WTC11 (cell line): ENCODE measurements around the gene DNAH17. TPM values are rescaled to one million over a fixed set of nuclear protein-coding genes. Genes with fewer than 3 reads are reported as not detected.

ENCODE experiments used
- ATAC-seq: fragments of 200-7000 bp; cut with Tn5 transposase; 2 replicates; pipeline ENCODE4 v1.10.0; 2021; ENCODE audit warnings: mild to moderate bottlenecking, moderate library complexity
- CTCF ChIA-PET: fragments of 300-600 bp; sonication (Branson Sonifier 250); formaldehyde crosslinking; loops from one replicate; lab custom pipeline; 2021; ENCODE audit warnings: antibody characterized with exemption; lab: Charles Lee
- POLR2A ChIA-PET: fragments of 350-600 bp; sonication (Branson Sonifier 250); formaldehyde crosslinking; loops from one replicate; lab custom pipeline; 2021; ENCODE audit warnings: antibody characterized with exemption; lab: Charles Lee
- DNase-seq: peaks from one replicate; pipeline ENCODE4 v3.0.0; 2021; ENCODE audit warnings: low spot score
- H3K27ac Mint-ChIP-seq: 2 replicates; pipeline ENCODE4 v1.8.0; 2021; ENCODE audit warnings: mixed read lengths
- H3K27me3 Mint-ChIP-seq: 2 replicates; pipeline ENCODE4 v1.8.0; 2021; ENCODE audit warnings: low read depth, mild to moderate bottlenecking, moderate library complexity, mixed read lengths
- H3K36me3 Mint-ChIP-seq: 2 replicates; pipeline ENCODE4 v1.8.0; 2021; ENCODE audit warnings: mixed read lengths
- H3K4me1 Mint-ChIP-seq: 2 replicates; pipeline ENCODE4 v1.8.0; 2022; ENCODE audit warnings: mixed read lengths
- H3K4me3 Mint-ChIP-seq: 2 replicates; pipeline ENCODE4 v1.8.0; 2021; ENCODE audit warnings: mild to moderate bottlenecking, moderate library complexity, mixed read lengths
- H3K9me3 Mint-ChIP-seq: 2 replicates; pipeline ENCODE4 v1.8.0; 2021; ENCODE audit warnings: mixed read lengths
- CBFB ChIP-seq: sonication (generic); formaldehyde crosslinking; IDR thresholded peaks from 2 replicates; pipeline ENCODE4 v1.8.1; 2022; ENCODE audit warnings: mild to moderate bottlenecking, low read depth, missing genetic modification reagents
- ELF4 ChIP-seq: sonication (generic); formaldehyde crosslinking; IDR thresholded peaks from 2 replicates; pipeline ENCODE4 v1.8.1; 2022; ENCODE audit warnings: low read depth, mild to moderate bottlenecking, moderate library complexity, missing genetic modification reagents
- GABPB1 ChIP-seq: sonication (generic); formaldehyde crosslinking; IDR thresholded peaks from 2 replicates; pipeline ENCODE4 v1.8.1; 2023; ENCODE audit warnings: mild to moderate bottlenecking, missing genetic modification reagents
- HMGA2 ChIP-seq: fragments of 250-450 bp; sonication (Bioruptor Pico); IDR thresholded peaks from 2 replicates; pipeline ENCODE4 v1.4.0; 2021; ENCODE audit warnings: mild to moderate bottlenecking, moderate library complexity
- MYBL2 ChIP-seq: sonication (generic); formaldehyde crosslinking; IDR thresholded peaks from 2 replicates; pipeline ENCODE4 v1.8.1; 2023; ENCODE audit warnings: mild to moderate bottlenecking, moderate library complexity, missing genetic modification reagents
- OVOL2 ChIP-seq: fragments of 250-450 bp; sonication (Bioruptor Pico); IDR thresholded peaks from 2 replicates; pipeline ENCODE4 v1.9.0; 2021; ENCODE audit warnings: mild to moderate bottlenecking, borderline replicate concordance
- PRRX2 ChIP-seq: fragments of 250-450 bp; sonication (Bioruptor Pico); IDR thresholded peaks from 2 replicates; pipeline ENCODE4 v1.8.0; 2021; ENCODE audit warnings: mild to moderate bottlenecking
- RORB ChIP-seq: fragments of 250-450 bp; sonication (Bioruptor Pico); IDR thresholded peaks from 2 replicates; pipeline ENCODE4 v1.9.0; 2021; ENCODE audit warnings: mild to moderate bottlenecking
- SOX15 ChIP-seq: fragments of 250-450 bp; sonication (Bioruptor Pico); IDR thresholded peaks from 2 replicates; pipeline ENCODE4 v1.9.0; 2021; ENCODE audit warnings: mild to moderate bottlenecking
- ZNF317 ChIP-seq: sonication (generic); formaldehyde crosslinking; IDR thresholded peaks from 2 replicates; pipeline ENCODE4 v1.8.1; 2023; ENCODE audit warnings: low read depth, mild to moderate bottlenecking, moderate library complexity, missing genetic modification reagents, borderline replicate concordance
- total RNA-seq: library from RNA; stranded (reverse); gene quantifications from 3 replicates; pipeline ENCODE4 v1.2.3, GENCODE V29; 2021
- TF ChIP-seq, protein P1 (sequence below): sonication (generic); formaldehyde crosslinking; IDR thresholded peaks from 2 replicates; pipeline ENCODE4 v1.8.0; 2022; ENCODE audit warnings: mild to moderate bottlenecking, missing genetic modification reagents
- TF ChIP-seq, protein P2 (sequence below): sonication (generic); formaldehyde crosslinking; IDR thresholded peaks from 2 replicates; pipeline ENCODE4 v1.8.1; 2023; ENCODE audit warnings: mild to moderate bottlenecking, missing genetic modification reagents, moderate library complexity
- TF ChIP-seq, protein P3 (sequence below): sonication (generic); formaldehyde crosslinking; IDR thresholded peaks from 2 replicates; pipeline ENCODE4 v1.8.0; 2022; ENCODE audit warnings: mild to moderate bottlenecking, missing genetic modification reagents
- TF ChIP-seq, protein P4 (sequence below): fragments of 250-450 bp; sonication (Bioruptor Pico); IDR thresholded peaks from 2 replicates; pipeline ENCODE4 v1.9.0; 2021; ENCODE audit warnings: mild to moderate bottlenecking
- TF ChIP-seq, protein P5 (sequence below): sonication (generic); formaldehyde crosslinking; conservative IDR thresholded peaks from 2 replicates; pipeline ENCODE4 v1.8.1; 2022; ENCODE audit warnings: mild to moderate bottlenecking, missing genetic modification reagents
- TF ChIP-seq, protein P6 (sequence below): fragments of 250-450 bp; sonication (Bioruptor Pico); IDR thresholded peaks from 2 replicates; pipeline ENCODE4 v1.9.0; 2021; ENCODE audit warnings: mild to moderate bottlenecking
- TF ChIP-seq, protein P7 (sequence below): sonication (generic); formaldehyde crosslinking; IDR thresholded peaks from 2 replicates; pipeline ENCODE4 v1.8.1; 2022; ENCODE audit warnings: low read depth, mild to moderate bottlenecking, moderate library complexity, missing genetic modification reagents, borderline replicate concordance
- TF ChIP-seq, protein P8 (sequence below): fragments of 250-450 bp; sonication (Bioruptor Pico); IDR thresholded peaks from 2 replicates; pipeline ENCODE4 v1.9.0; 2021; ENCODE audit warnings: mild to moderate bottlenecking, borderline replicate concordance
- TF ChIP-seq, protein P9 (sequence below): sonication (generic); formaldehyde crosslinking; IDR thresholded peaks from 2 replicates; pipeline ENCODE4 v1.8.1; 2023; ENCODE audit warnings: mild to moderate bottlenecking, missing genetic modification reagents, borderline replicate concordance

DNAH17 gene
- total RNA-seq, 1 experiment from 2014 or later, result 0.87 TPM

DNA sequence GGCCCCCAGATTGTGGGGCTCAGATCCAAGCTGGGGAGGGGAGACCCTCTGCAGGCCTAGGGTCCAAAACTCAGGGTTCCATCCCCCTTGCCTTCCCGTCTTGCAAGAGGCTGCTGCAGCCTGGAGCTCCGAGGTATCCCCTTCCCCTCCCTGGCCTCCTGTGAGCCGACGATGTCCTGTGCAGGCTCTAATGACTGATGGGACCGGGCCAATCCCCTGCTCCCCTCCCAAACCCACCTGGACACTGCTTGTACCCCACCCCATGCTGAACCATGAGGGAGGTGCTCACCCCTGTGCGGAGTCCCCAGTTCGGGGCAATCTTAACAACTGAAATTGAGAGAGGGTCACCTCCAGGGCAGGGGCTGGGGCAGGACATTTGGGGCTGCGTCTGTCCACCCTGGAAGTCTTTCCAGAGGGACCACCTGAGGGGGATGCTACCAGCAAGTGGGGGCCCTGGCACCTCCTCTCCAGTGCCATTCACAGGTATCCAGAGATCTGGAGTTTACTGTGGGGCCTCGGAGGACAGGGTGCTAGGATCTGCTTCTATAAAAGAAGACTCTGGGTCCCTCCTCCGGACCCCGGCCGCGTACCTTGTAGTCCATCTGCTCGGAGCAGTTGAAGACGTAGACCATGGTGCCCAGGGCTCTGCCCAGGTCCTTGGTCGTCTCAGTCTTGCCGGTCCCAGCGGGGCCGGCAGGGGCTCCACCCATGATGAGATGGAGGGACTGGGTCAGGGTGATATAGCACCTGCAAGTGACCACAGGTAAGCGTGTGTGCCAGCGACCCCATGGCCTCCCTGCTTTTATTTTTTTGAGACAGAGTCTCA, 77.3 kb downstream of the DNAH17 start:
- ChIA-PET CTCF (interaction anchor here (1.1 to 2.0 kb wide), 4 partner anchors 175 to 366 kb away, joined by 3 to 27 read pairs (median 4); no protein-coding TSS in a partner anchor), POLR2A (interaction anchor here (0.6 kb wide), 1 partner anchor 16 kb away, joined by 4 read pairs; no protein-coding TSS in a partner anchor)
- no peak overlapping the region for H3K27ac Mint-ChIP-seq

More for the DNA sequence above, 77.3 kb downstream of the DNAH17 start:
- DNase-seq, result no peak
- H3K9me3 Mint-ChIP-seq, result no peaks in the 10 kb centered on the region
- no peaks in the 10 kb centered on the region for H3K36me3 Mint-ChIP-seq
- ATAC-seq, result no peak
- H3K27me3 Mint-ChIP-seq, result peaks cover 5% of the 10 kb centered on the region
- no peak overlapping the region for H3K4me3 Mint-ChIP-seq
- TF ChIP-seq GABPB1 (CRISPR knock-in tag), result no peak
- TF ChIP-seq, protein P1, sequence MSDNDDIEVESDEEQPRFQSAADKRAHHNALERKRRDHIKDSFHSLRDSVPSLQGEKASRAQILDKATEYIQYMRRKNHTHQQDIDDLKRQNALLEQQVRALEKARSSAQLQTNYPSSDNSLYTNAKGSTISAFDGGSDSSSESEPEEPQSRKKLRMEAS, result no peak
- no peak for TF ChIP-seq ELF4 (CRISPR knock-in tag)
- no peak for TF ChIP-seq MYBL2 (CRISPR knock-in tag)
- TF ChIP-seq SOX15 (CRISPR knock-in tag), result no peak
- TF ChIP-seq HMGA2, result no peak
- TF ChIP-seq OVOL2 (CRISPR knock-in tag), result no peak
- TF ChIP-seq, protein P2, sequence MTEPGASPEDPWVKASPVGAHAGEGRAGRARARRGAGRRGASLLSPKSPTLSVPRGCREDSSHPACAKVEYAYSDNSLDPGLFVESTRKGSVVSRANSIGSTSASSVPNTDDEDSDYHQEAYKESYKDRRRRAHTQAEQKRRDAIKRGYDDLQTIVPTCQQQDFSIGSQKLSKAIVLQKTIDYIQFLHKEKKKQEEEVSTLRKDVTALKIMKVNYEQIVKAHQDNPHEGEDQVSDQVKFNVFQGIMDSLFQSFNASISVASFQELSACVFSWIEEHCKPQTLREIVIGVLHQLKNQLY, result no peak
- TF ChIP-seq PRRX2 (CRISPR knock-in tag), result no peak
- TF ChIP-seq, protein P3, sequence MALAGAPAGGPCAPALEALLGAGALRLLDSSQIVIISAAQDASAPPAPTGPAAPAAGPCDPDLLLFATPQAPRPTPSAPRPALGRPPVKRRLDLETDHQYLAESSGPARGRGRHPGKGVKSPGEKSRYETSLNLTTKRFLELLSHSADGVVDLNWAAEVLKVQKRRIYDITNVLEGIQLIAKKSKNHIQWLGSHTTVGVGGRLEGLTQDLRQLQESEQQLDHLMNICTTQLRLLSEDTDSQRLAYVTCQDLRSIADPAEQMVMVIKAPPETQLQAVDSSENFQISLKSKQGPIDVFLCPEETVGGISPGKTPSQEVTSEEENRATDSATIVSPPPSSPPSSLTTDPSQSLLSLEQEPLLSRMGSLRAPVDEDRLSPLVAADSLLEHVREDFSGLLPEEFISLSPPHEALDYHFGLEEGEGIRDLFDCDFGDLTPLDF, result no peak
- TF ChIP-seq, protein P4, sequence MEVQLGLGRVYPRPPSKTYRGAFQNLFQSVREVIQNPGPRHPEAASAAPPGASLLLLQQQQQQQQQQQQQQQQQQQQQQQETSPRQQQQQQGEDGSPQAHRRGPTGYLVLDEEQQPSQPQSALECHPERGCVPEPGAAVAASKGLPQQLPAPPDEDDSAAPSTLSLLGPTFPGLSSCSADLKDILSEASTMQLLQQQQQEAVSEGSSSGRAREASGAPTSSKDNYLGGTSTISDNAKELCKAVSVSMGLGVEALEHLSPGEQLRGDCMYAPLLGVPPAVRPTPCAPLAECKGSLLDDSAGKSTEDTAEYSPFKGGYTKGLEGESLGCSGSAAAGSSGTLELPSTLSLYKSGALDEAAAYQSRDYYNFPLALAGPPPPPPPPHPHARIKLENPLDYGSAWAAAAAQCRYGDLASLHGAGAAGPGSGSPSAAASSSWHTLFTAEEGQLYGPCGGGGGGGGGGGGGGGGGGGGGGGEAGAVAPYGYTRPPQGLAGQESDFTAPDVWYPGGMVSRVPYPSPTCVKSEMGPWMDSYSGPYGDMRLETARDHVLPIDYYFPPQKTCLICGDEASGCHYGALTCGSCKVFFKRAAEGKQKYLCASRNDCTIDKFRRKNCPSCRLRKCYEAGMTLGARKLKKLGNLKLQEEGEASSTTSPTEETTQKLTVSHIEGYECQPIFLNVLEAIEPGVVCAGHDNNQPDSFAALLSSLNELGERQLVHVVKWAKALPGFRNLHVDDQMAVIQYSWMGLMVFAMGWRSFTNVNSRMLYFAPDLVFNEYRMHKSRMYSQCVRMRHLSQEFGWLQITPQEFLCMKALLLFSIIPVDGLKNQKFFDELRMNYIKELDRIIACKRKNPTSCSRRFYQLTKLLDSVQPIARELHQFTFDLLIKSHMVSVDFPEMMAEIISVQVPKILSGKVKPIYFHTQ (CRISPR knock-in tag), result no peak
- TF ChIP-seq, protein P5, sequence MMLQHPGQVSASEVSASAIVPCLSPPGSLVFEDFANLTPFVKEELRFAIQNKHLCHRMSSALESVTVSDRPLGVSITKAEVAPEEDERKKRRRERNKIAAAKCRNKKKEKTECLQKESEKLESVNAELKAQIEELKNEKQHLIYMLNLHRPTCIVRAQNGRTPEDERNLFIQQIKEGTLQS (CRISPR knock-in tag), result no peak
- TF ChIP-seq, protein P6, sequence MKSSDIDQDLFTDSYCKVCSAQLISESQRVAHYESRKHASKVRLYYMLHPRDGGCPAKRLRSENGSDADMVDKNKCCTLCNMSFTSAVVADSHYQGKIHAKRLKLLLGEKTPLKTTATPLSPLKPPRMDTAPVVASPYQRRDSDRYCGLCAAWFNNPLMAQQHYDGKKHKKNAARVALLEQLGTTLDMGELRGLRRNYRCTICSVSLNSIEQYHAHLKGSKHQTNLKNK (CRISPR knock-in tag), result no peak
- TF ChIP-seq, protein P7, sequence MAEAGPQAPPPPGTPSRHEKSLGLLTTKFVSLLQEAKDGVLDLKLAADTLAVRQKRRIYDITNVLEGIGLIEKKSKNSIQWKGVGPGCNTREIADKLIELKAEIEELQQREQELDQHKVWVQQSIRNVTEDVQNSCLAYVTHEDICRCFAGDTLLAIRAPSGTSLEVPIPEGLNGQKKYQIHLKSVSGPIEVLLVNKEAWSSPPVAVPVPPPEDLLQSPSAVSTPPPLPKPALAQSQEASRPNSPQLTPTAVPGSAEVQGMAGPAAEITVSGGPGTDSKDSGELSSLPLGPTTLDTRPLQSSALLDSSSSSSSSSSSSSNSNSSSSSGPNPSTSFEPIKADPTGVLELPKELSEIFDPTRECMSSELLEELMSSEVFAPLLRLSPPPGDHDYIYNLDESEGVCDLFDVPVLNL (CRISPR knock-in tag), result no peak
- TF ChIP-seq ZNF317 (CRISPR knock-in tag), result no peak
- TF ChIP-seq, protein P8, sequence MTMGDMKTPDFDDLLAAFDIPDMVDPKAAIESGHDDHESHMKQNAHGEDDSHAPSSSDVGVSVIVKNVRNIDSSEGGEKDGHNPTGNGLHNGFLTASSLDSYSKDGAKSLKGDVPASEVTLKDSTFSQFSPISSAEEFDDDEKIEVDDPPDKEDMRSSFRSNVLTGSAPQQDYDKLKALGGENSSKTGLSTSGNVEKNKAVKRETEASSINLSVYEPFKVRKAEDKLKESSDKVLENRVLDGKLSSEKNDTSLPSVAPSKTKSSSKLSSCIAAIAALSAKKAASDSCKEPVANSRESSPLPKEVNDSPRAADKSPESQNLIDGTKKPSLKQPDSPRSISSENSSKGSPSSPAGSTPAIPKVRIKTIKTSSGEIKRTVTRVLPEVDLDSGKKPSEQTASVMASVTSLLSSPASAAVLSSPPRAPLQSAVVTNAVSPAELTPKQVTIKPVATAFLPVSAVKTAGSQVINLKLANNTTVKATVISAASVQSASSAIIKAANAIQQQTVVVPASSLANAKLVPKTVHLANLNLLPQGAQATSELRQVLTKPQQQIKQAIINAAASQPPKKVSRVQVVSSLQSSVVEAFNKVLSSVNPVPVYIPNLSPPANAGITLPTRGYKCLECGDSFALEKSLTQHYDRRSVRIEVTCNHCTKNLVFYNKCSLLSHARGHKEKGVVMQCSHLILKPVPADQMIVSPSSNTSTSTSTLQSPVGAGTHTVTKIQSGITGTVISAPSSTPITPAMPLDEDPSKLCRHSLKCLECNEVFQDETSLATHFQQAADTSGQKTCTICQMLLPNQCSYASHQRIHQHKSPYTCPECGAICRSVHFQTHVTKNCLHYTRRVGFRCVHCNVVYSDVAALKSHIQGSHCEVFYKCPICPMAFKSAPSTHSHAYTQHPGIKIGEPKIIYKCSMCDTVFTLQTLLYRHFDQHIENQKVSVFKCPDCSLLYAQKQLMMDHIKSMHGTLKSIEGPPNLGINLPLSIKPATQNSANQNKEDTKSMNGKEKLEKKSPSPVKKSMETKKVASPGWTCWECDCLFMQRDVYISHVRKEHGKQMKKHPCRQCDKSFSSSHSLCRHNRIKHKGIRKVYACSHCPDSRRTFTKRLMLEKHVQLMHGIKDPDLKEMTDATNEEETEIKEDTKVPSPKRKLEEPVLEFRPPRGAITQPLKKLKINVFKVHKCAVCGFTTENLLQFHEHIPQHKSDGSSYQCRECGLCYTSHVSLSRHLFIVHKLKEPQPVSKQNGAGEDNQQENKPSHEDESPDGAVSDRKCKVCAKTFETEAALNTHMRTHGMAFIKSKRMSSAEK (CRISPR knock-in tag), result no peak
- no peak for TF ChIP-seq RORB (CRISPR knock-in tag)
- no peak for TF ChIP-seq CBFB
- TF ChIP-seq, protein P9, sequence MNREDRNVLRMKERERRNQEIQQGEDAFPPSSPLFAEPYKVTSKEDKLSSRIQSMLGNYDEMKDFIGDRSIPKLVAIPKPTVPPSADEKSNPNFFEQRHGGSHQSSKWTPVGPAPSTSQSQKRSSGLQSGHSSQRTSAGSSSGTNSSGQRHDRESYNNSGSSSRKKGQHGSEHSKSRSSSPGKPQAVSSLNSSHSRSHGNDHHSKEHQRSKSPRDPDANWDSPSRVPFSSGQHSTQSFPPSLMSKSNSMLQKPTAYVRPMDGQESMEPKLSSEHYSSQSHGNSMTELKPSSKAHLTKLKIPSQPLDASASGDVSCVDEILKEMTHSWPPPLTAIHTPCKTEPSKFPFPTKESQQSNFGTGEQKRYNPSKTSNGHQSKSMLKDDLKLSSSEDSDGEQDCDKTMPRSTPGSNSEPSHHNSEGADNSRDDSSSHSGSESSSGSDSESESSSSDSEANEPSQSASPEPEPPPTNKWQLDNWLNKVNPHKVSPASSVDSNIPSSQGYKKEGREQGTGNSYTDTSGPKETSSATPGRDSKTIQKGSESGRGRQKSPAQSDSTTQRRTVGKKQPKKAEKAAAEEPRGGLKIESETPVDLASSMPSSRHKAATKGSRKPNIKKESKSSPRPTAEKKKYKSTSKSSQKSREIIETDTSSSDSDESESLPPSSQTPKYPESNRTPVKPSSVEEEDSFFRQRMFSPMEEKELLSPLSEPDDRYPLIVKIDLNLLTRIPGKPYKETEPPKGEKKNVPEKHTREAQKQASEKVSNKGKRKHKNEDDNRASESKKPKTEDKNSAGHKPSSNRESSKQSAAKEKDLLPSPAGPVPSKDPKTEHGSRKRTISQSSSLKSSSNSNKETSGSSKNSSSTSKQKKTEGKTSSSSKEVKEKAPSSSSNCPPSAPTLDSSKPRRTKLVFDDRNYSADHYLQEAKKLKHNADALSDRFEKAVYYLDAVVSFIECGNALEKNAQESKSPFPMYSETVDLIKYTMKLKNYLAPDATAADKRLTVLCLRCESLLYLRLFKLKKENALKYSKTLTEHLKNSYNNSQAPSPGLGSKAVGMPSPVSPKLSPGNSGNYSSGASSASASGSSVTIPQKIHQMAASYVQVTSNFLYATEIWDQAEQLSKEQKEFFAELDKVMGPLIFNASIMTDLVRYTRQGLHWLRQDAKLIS, result no peak
- TF ChIP-seq, all 79 proteins: peak for 0
- H3K4me1 Mint-ChIP-seq, result peaks cover 16% of the 10 kb centered on the region
